Left ventricle myocardium inferior (tissue), 1 donor: Measurements from ENCODE around the gene DUOXA1. TPM values are rescaled to one million over a fixed set of nuclear protein-coding genes. Genes with fewer than 3 reads are reported as not detected.
"Not testable (repeated sequence)": the region's sequence is repeated elsewhere in the genome, so short reads cannot be mapped to it uniquely, and the experiment has no call there.

ENCODE experiments used
- DNase-seq: peaks from one replicate; pipeline ENCODE4 v3.0.0-alpha.2; 2020
- H3K27ac ChIP-seq: fragments of 200-600 bp; replicated peaks from 2 replicates; pipeline ENCODE4 v1.8.0; 2021
- H3K27me3 ChIP-seq: fragments of 200-600 bp; 2 replicates; pipeline ENCODE4 v1.8.0; 2021; ENCODE audit warnings: low read depth
- H3K36me3 ChIP-seq: fragments of 200-600 bp; 2 replicates; pipeline ENCODE4 v1.8.0; 2021
- H3K4me1 ChIP-seq: fragments of 200-600 bp; 2 replicates; pipeline ENCODE4 v1.8.0; 2021
- H3K4me3 ChIP-seq: fragments of 200-600 bp; 2 replicates; pipeline ENCODE4 v1.8.0; 2021; ENCODE audit warnings: mild to moderate bottlenecking, moderate library complexity
- H3K9me3 ChIP-seq: fragments of 200-600 bp; replicated peaks from 2 replicates; pipeline ENCODE4 v1.8.0; 2021
- CTCF ChIP-seq: fragments of 200-600 bp; IDR thresholded peaks from 2 replicates; pipeline ENCODE4 v1.8.0; 2021; ENCODE audit warnings: antibody characterized with exemption, mild to moderate bottlenecking, borderline replicate concordance
- intact Hi-C: fragments of 100-400 bp; cut with micrococcal nuclease; formaldehyde crosslinking; loops from one replicate; pipeline ENCODE4 v1.11.0; 2022
- total RNA-seq: library from RNA; stranded (reverse); fragmentation: NEBNext Ultra II Directional; extraction: Animal tissue kit (Norgen Biotek cat#: 25700); gene quantifications from one replicate; pipeline ENCODE4 v1.2.1, GENCODE V29; 2021
- donor health status: DM: no; HTN: yes; CAD: no; lungs with severe emphysema.

The DUOXA1 gene
- total RNA-seq, 1 donor from 2014 or later, result 0.30 TPM

- no peak for DNase-seq
- intact Hi-C loops, result no loop called here
- no peak overlapping the region for H3K4me3 ChIP-seq
- no peaks in the 10 kb centered on the region for H3K36me3 ChIP-seq
- no peaks in the 10 kb centered on the region for H3K9me3 ChIP-seq
- H3K4me1 ChIP-seq, result peaks cover 4% of the 10 kb centered on the region
- TF ChIP-seq CTCF, result no peak
- no peak overlapping the region for H3K27ac ChIP-seq
- H3K27me3 ChIP-seq, result peaks cover 9% of the 10 kb centered on the region
These were observed 39.8 kb downstream of the DUOXA1 start for GRCh38 chr15:45089712-45090373.

GRCh38 chr15:45088801-45089711 lies 40.6 kb downstream of the DUOXA1 start:
- no peak for DNase-seq
- H3K27me3 ChIP-seq, result peaks cover 9% of the 10 kb centered on the region
- no peak overlapping the region for H3K27ac ChIP-seq
- no peaks in the 10 kb centered on the region for H3K9me3 ChIP-seq
- no peak for TF ChIP-seq CTCF
- H3K36me3 ChIP-seq, result no peaks in the 10 kb centered on the region
- intact Hi-C loops, result no loop called here
- no peak overlapping the region for H3K4me3 ChIP-seq
- peaks cover 4% of the 10 kb centered on the region for H3K4me1 ChIP-seq

GRCh38 chr15:45087513-45087912 lies 42.2 kb downstream of the DUOXA1 start:
- no peaks in the 10 kb centered on the region for H3K36me3 ChIP-seq
- no peaks in the 10 kb centered on the region for H3K9me3 ChIP-seq
- no peak for TF ChIP-seq CTCF
- DNase-seq, result no peak
- H3K27ac ChIP-seq, result no peak overlapping the region
- intact Hi-C loops, result no loop called here
- H3K4me3 ChIP-seq, result no peak overlapping the region
- peaks cover 4% of the 10 kb centered on the region for H3K4me1 ChIP-seq
- peaks cover 9% of the 10 kb centered on the region for H3K27me3 ChIP-seq

- peaks cover 5% of the 10 kb centered on the region for H3K27me3 ChIP-seq
- DNase-seq, result no peak
- TF ChIP-seq CTCF, result no peak
- intact Hi-C loops, result no loop called here
- no peak overlapping the region for H3K4me3 ChIP-seq
- no peak overlapping the region for H3K27ac ChIP-seq
- peaks cover 24% of the 10 kb centered on the region for H3K4me1 ChIP-seq
- H3K9me3 ChIP-seq, result no peaks in the 10 kb centered on the region
- no peaks in the 10 kb centered on the region for H3K36me3 ChIP-seq
These were observed 45.5 kb downstream of the DUOXA1 start for GRCh38 chr15:45084163-45084562.

- no peak overlapping the region for H3K27ac ChIP-seq
- peaks cover 24% of the 10 kb centered on the region for H3K4me1 ChIP-seq
- TF ChIP-seq CTCF, result no peak
- DNase-seq, result no peak
- intact Hi-C loops, result no loop called here
- no peaks in the 10 kb centered on the region for H3K9me3 ChIP-seq
- H3K36me3 ChIP-seq, result no peaks in the 10 kb centered on the region
- no peak overlapping the region for H3K4me3 ChIP-seq
- peaks cover 5% of the 10 kb centered on the region for H3K27me3 ChIP-seq
These were observed 46.5 kb downstream of the DUOXA1 start for GRCh38 chr15:45083223-45083622.

GRCh38 chr15:45082412-45082811 lies 47.3 kb downstream of the DUOXA1 start:
- intact Hi-C loops, DNase-seq, H3K27ac ChIP-seq, H3K9me3 ChIP-seq, H3K27me3 ChIP-seq, H3K4me3 ChIP-seq, H3K36me3 ChIP-seq: not testable (repeated sequence)
- peaks cover 31% of the 10 kb centered on the region for H3K4me1 ChIP-seq

GRCh38 chr15:45080593-45080992 lies 49.1 kb downstream of the DUOXA1 start:
- H3K9me3 ChIP-seq, H3K27me3 ChIP-seq, DNase-seq, H3K4me3 ChIP-seq, intact Hi-C loops, H3K27ac ChIP-seq, H3K36me3 ChIP-seq: not testable (repeated sequence)
- H3K4me1 ChIP-seq, result peaks cover 35% of the 10 kb centered on the region

- peak overlapping the region; percentile 19 for H3K27ac ChIP-seq
- DNase-seq, intact Hi-C loops, H3K27me3 ChIP-seq, H3K4me3 ChIP-seq, H3K9me3 ChIP-seq, H3K36me3 ChIP-seq: not testable (repeated sequence)
- H3K4me1 ChIP-seq, result peaks cover 35% of the 10 kb centered on the region
These were observed 49.9 kb downstream of the DUOXA1 start for GRCh38 chr15:45079628-45080246.
